ENCODE data around the gene TNNT3.

Gene TNNT3

GRCh38 chr11:1878137-1879031 is 41.1 kb upstream of the TNNT3 start:
- TF ChIP-seq CTCF (conservative IDR thresholded peaks at IDR 0.05; ENCODE audit: low read depth), result no peak
- ChIA-PET POLR2A (ENCODE audit: low non-redundant PET) (no interaction called here), CTCF (interaction anchor here (3.4 kb wide), 1 partner anchor 185 kb away, joined by 27 read pairs; no protein-coding TSS in a partner anchor)

GRCh38 chr11:1879342-1879940 is 40.1 kb upstream of the TNNT3 start:
- CTCF ChIA-PET, result interaction anchor here (0.7 kb wide), 1 partner anchor 119 kb away, joined by 4 read pairs; no protein-coding TSS in a partner anchor
- no peak for TF ChIP-seq CTCF (conservative IDR thresholded peaks at IDR 0.05; ENCODE audit: low read depth)
- POLR2A ChIA-PET (ENCODE audit: low non-redundant PET), result no interaction called here
- H3K27ac ChIP-seq, result peak overlapping the region; percentile 100
- DNase-seq (ENCODE audit: low spot score), result no peak

More at GRCh38 chr11:1878137-1879031, 41.1 kb upstream of the TNNT3 start:
- H3K27ac ChIP-seq, result peak overlapping the region; percentile 100
- no peak for DNase-seq (ENCODE audit: low spot score)

GRCh38 chr11:1879941-1880720 is 39.4 kb upstream of the TNNT3 start:
- ChIA-PET POLR2A (ENCODE audit: low non-redundant PET) (no interaction called here), CTCF (interaction anchor here (0.7 kb wide), 1 partner anchor 118 kb away, joined by 4 read pairs; no protein-coding TSS in a partner anchor)
- TF ChIP-seq CTCF (conservative IDR thresholded peaks at IDR 0.05; ENCODE audit: low read depth), result no peak
- peak overlapping the region; percentile 100 for H3K27ac ChIP-seq
- DNase-seq (ENCODE audit: low spot score), result no peak

- peak overlapping the region; percentile 100 for H3K27ac ChIP-seq
- no peak for TF ChIP-seq CTCF (conservative IDR thresholded peaks at IDR 0.05; ENCODE audit: low read depth)
- ChIA-PET CTCF (interaction anchor here (1.8 kb wide), 1 partner anchor 147 kb away, joined by 7 read pairs; no protein-coding TSS in a partner anchor), POLR2A (ENCODE audit: low non-redundant PET) (no interaction called here)
- DNase-seq (ENCODE audit: low spot score), result no peak
These were observed 38.6 kb upstream of the TNNT3 start for GRCh38 chr11:1880746-1881441.

GRCh38 chr11:1881442-1882264 is 37.9 kb upstream of the TNNT3 start:
- no peak for TF ChIP-seq CTCF (conservative IDR thresholded peaks at IDR 0.05; ENCODE audit: low read depth)
- H3K27ac ChIP-seq, result peak overlapping the region; percentile 100
- no peak for DNase-seq (ENCODE audit: low spot score)
- POLR2A ChIA-PET (ENCODE audit: low non-redundant PET), result no interaction called here
- CTCF ChIA-PET, result interaction anchor here (0.5 to 2.5 kb wide), 45 partner anchors 8 to 272 kb away, joined by 3 to 24 read pairs (median 5); partner anchors contain the start of genes H19, PRR33 and TNNI2
